GM12873 (cell line): Measurements from ENCODE around the gene NSD1.

Experiments
- TF ChIP-seq, protein P1 (sequence below): IDR thresholded peaks from 2 replicates; pipeline ENCODE4 v1.5.1; 2012; ENCODE audit warnings: low read depth, mild to moderate bottlenecking, moderate library complexity, low read length, control low read depth; ENCODE audit not compliant: insufficient read depth; ENCODE audit errors: missing control alignments

Gene NSD1, protein sequence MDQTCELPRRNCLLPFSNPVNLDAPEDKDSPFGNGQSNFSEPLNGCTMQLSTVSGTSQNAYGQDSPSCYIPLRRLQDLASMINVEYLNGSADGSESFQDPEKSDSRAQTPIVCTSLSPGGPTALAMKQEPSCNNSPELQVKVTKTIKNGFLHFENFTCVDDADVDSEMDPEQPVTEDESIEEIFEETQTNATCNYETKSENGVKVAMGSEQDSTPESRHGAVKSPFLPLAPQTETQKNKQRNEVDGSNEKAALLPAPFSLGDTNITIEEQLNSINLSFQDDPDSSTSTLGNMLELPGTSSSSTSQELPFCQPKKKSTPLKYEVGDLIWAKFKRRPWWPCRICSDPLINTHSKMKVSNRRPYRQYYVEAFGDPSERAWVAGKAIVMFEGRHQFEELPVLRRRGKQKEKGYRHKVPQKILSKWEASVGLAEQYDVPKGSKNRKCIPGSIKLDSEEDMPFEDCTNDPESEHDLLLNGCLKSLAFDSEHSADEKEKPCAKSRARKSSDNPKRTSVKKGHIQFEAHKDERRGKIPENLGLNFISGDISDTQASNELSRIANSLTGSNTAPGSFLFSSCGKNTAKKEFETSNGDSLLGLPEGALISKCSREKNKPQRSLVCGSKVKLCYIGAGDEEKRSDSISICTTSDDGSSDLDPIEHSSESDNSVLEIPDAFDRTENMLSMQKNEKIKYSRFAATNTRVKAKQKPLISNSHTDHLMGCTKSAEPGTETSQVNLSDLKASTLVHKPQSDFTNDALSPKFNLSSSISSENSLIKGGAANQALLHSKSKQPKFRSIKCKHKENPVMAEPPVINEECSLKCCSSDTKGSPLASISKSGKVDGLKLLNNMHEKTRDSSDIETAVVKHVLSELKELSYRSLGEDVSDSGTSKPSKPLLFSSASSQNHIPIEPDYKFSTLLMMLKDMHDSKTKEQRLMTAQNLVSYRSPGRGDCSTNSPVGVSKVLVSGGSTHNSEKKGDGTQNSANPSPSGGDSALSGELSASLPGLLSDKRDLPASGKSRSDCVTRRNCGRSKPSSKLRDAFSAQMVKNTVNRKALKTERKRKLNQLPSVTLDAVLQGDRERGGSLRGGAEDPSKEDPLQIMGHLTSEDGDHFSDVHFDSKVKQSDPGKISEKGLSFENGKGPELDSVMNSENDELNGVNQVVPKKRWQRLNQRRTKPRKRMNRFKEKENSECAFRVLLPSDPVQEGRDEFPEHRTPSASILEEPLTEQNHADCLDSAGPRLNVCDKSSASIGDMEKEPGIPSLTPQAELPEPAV (N-terminal part only)

DNA sequence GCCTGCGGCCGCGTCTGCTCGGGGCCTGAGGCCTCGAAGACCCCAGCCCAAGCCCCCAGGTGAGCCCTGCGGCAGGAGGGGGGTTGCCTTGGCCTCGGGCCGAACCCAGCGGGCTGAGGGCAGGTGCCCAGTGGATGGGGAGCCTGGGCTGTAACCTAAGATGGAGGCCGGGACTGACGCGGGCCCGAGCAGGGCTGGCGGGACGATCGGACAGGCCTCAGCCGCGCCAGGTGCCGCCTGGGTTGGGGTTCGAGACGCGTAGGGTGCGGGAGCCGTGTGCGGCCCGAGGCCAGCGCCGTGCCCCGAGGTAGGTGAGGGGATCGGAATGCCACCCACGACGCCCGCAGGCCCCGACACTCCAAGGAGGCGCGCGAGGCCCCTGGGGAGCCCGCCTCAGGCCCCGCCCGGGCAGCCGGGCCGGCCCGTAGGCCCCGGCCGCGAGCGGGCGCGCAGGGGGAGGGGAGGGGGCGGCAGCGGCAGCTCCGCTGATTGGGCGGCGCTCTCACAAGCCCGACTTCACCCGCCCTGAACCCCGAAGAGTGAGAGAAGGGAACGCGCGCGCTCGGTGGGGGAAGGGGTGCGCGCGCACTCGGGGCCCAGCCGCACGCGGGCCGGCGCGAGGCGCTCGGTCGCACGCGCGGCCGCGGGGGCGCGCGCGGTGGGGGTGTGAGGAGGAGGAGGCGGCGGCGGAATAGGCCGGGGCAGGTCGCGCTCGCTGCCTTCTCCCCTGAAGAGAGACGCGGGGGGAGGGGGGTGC is at the start of gene NSD1:
TSS of gene NSD1 (plus strand) at position 678 of the 757 bp plus-strand sequence. CDS start 1,331 bp downstream, outside the sequence.
- TF ChIP-seq, protein P1, sequence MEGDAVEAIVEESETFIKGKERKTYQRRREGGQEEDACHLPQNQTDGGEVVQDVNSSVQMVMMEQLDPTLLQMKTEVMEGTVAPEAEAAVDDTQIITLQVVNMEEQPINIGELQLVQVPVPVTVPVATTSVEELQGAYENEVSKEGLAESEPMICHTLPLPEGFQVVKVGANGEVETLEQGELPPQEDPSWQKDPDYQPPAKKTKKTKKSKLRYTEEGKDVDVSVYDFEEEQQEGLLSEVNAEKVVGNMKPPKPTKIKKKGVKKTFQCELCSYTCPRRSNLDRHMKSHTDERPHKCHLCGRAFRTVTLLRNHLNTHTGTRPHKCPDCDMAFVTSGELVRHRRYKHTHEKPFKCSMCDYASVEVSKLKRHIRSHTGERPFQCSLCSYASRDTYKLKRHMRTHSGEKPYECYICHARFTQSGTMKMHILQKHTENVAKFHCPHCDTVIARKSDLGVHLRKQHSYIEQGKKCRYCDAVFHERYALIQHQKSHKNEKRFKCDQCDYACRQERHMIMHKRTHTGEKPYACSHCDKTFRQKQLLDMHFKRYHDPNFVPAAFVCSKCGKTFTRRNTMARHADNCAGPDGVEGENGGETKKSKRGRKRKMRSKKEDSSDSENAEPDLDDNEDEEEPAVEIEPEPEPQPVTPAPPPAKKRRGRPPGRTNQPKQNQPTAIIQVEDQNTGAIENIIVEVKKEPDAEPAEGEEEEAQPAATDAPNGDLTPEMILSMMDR: no peak

DNA sequence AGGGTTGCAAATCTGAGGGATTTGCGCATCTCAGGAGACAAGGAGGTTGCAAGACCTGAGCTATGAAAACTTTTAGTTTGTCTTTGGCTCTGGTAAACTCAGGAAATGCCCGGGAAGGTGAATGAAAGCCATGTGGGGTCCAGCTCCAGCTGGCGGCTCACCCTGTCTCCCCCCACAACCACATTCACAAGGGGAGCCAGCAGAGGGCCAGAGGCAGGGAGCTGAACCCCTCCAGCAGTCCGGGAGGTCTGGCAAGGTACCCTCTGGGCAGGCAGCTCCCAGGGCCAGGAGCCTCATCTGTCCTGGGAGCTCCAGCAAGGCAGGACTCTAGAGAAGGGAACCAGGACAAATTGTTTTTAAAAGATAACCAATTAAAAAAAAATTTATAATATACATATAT is 49.4 kb upstream of the NSD1 start:
- TF ChIP-seq, protein P1: no peak

DNA sequence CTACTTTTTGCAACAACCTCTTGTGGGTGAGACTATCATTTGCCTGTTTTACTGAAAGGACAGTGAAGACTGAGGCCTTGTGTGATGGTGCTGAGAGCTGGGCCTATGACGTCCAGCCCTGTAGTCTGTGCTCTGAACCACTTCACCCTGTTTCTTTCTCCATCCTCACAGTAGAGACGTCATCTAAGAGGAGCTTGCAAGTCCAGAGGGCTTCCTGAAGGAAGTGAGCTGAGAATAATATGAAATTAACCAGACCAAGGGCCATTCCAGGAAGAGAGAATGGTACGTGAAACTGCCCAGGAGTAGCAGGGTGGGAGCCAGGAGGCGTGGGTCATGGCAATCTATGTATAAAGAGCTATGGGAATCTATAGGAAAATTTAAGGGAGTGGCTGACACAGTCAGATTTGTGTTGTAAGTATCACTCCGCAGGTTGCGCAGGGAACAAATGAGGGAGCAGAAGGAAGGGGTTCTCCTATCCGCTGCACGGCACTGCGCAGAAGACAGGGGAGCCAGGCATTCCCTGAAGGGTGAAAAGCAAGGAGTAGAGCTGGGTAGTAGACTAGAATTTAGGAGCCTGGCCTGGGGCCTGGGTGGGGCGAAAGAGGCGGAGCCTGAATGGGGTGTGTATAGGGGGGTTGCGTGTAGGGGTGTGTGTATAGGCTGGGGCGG is 47.5 kb upstream of the NSD1 start:
- TF ChIP-seq, protein P1: no peak

DNA sequence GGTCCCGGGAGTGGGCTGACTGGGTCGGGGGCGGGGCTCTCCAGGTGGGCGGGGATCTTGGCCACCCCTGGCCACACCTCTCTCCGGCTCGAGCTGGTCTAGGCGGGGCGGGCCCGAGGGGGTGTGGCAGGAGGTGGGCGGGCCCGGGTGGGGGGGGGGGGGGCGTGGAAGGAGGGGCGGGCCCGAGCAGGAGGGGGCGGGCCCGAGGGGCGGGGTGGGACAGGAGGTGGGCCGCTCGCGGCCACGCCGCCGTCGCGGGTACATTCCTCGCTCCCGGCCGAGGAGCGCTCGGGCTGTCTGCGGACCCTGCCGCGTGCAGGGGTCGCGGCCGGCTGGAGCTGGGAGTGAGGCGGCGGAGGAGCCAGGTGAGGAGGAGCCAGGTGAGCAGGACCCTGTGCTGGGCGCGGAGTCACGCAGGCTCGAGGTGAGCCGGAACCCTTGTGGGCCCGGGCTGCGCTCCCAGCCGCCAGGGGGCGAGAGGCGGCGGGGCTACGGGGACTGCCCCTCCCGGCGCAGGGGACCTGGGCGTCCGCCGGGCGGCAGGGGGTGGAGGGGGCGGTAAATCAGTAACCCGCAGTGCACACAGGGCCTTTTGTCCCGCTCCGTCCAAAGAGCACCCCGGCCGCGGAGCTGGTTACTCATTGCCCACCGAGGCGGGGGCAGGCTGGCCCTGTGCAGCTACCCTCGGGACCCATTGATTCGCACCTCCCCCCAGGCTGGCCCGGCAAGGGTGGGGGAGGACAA is 46.7 kb upstream of the NSD1 start, which contains the start of gene FGFR4:
TSS of gene FGFR4 (plus strand) at position 262 of the 744 bp plus-strand sequence. CDS start 2,688 bp downstream, outside the sequence.
- TF ChIP-seq, protein P1: peak; percentile 71

DNA sequence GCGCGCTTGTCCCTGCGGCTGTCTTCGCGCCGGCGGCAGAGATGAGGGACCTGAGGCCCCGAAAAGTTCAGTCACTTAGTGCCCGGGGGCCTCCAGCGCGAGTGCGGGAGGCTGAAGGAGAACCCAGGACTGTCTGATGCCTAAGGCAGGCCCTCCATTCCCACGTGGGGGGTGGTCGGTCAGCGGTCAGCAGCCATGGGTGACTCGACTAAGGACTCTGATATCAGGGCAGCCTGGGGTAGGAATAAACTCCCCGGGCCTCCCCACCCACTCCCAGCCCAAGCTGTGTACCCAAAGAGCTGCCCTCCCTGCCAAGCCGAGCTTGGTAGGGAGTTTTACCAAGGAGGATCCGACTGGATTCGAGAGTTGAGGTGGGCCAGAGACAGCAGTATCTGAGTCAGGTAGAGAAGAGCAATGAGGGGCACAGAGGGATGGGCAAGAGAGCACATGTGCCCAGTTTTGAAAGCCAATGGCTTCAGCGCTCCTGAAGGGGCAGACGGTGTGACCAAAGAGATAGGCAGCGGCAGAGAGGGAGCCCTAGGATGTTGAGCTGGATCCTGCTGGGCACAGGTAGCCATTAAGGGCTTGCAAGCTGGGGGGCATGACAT is 46.1 kb upstream of the NSD1 start:
- TF ChIP-seq, protein P1: no peak
